SH-SY5Y (cell line): ENCODE data around the gene HNRNPAB.

Source experiments
- GATA2 ChIP-seq: IDR thresholded peaks from 2 replicates; pipeline ENCODE4 v1.6.1; 2011; ENCODE audit warnings: mild to moderate bottlenecking, low read depth, low read length
- GATA3 ChIP-seq: IDR thresholded peaks from 2 replicates; pipeline ENCODE4 v1.6.1; 2011; ENCODE audit warnings: low read depth, mild to moderate bottlenecking, low read length, moderate library complexity

HNRNPAB gene

DNA sequence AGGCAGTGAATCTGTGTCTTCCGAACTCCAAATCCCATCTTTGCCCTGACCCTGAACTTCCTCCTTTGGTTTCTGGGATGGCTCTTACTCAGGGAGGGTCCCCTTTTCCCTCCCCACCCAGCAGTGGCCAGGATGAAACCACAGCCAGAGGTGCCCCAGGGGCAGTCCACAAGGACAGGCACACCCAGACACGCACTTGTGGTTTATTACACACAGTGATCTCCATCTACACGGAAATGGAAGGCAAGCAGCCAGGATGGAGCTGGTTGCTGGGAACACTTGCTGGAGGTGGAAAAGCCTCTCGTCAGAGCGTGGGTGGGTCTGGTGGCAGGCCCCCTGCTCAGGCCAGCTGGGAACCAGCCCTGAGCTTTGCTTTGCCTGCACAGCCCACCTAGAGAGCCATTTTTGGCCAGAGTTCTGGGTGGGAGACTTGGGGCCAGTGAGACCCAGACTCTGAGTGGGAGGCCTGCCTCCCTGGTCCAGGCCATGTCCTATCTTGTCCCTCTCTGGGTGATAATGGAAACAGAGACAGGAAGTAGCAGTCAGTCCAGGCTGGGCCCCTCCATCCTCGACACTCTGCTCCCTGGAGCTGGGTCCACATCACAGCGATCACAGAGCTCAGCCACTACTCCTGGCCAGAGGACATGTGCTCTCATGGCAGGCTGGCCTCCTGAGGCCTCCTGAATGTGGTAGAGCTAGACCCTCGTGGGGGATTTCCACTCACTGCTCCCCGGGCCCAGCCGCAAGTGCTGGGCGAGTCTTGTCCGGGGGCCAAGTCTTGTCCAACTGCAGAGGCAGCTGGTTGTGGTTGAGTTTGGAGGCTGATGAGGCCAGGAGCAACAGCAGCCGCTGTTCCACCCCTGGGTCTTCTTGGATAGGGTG lies 33.3 kb downstream of the HNRNPAB start:
- no peak for TF ChIP-seq GATA3
- TF ChIP-seq GATA2 = no peak

DNA sequence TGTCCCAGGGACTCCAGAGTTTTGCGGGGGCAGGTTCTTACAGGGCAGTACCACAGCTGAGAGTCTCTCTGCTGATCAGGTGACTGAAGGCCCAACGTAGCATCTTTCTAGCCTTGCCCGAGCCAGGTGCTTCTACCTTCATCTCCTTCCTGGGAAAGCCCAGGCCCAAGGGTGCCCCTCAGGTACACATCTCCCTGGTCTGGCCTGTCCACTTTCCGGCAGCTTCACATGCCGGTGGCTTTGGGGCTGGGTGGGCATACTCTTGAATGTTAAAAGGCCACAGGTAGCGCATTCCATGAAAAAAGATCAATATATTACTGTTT lies 33.9 kb downstream of the HNRNPAB start:
- TF ChIP-seq GATA3 = no peak

DNA sequence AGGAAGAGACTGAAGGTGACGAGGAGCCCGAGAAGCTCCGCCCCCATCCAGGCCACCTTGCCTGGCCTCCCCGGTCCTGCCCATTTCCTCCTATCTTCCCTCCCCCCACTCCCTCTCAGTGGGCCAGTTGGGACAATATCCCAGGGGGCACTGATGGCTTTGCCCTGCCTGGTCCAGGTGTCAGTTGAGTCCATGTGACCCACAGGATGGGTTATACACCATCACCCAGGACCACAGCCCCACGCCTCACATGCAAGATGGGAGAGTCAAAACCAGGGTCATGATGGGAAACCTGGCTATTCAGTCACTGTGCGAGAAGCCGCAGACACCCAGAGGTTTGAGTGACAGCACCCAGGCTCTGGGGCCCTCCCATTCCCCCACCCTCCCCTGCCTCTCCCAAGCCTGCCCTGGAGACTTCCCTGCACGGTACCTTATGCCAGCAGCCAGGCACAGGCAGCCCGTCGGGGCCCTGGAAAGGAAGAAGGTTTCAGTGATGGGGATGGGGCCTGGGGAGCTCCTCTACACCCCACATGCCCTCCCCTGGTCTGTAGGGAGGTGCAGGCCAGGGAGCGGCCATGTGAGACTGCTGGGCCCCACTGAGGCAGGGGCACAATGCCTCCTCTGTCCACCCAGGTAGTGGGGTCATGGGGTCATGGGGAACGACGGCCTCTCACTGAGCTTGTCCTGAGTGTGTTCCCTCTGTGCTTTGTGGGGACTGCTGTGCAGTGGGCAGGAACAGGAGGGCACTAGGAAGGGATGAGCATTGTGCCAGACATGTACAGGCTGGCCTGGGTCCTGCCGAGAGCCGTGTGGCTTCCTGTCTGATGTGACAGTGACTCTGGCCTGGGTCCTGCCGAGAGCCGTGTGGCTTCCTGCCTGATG lies 34.6 kb downstream of the HNRNPAB start:
- TF ChIP-seq GATA3 (no peak), GATA2 (no peak)

DNA sequence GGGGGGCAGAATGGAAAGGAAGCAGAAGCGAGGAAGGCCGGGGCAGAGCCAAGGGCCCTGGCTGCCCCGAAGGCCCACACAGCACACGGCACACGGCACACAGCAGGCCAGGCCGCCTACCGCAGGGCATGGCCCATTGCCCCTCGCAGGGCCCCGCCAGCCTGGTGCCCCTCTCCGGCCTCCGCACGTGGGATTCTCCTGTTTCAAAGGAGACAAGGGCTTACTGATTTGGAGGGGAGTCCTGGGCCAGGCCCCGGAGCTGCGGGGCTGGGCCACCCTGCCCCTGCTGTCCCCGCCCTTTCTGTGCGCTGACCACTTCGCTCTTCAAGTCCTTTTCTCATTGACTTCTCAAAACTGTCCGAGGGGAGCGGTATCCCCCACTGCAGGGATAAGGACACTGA lies 36.0 kb downstream of the HNRNPAB start:
- TF ChIP-seq GATA3 (no peak), GATA2 (no peak)

DNA sequence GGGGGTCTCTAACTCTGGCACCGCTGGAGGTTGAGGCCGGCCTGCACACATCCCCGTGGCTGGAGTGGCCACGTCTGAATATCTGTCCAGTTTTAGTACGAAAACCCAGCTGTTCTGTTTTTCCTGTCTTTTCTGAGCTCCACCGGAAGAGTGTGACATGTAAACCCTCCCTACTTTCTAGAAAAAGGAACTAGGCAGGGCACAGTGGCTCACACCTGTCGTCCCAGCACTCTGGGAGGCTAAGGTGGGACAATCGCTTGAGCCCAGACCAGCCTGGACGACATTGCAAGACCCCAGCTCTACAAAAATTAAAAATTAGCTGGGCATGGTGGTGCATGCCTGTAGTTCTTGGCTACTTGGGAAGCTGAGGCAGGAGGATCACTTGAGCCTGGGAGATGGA lies 36.4 kb downstream of the HNRNPAB start:
- TF ChIP-seq GATA3 (no peak), GATA2 (no peak)

DNA sequence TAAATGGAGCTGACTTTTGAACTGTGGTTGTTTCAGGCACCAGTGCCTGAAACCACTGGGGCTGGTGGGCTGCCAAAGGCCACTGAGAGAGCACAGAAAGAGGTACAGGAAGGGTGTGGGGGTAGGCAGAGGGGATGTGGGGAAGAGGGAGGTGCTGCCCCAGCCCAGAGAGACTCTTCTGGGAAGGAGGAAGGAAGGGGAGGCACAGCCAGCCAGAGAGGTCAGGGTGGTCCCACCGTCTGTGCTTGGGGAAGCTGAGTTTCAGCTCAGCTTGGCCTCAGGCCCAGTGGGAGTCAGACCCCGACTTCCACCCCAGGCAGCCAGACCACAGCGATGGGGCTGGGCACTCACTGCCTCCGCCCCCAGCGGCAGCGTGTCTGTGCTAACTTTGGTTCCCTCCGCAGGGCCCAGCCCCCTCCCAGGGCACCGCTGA lies 36.9 kb downstream of the HNRNPAB start:
- TF ChIP-seq GATA3 (no peak), GATA2 (no peak)

DNA sequence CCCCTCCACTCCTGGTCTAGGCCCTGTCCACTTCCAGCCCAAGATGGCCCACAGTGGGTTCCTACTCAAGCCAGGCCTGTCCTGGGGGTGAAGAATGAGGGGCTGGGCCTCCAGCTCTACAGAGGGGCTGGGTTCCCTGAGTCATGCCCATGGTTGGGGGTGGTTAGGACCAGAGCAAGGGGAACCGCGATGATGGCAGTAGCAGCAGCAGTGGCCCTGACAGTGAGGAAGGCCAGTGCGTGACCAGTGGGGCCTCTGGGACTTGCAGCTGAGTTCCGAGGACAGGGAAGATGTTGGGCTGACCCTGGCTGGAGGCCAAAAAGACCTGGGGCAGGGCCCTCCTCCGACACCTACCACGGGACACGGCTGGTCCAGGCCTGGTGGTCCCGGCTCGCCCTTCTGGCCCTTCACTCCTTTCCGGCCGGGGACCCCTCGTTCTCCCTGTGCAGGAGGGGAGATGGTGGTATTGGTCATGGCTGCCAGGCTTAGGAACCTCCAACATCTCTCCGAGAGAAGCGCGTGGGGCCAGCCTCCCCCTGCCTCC lies 37.4 kb downstream of the HNRNPAB start:
- TF ChIP-seq GATA2 (no peak), GATA3 (no peak)

DNA sequence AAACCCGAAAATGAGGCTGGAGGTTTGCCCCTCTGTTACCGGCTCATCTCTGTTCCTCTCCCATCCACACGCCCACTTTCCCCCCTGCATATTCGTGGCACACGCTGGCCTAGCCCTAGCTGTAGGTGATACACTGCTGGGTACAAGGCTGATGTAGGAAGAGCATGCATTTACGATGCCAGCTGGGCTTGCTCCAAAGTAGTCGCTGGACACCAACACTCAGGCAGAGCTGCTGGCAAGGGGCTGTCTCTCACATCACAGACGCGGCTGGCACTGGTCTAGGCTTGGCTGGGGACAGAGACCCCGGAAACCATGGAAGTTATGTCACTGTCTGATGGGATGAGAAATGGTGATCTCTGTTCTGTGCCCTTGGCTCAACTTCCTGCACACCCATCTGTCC lies 38.1 kb downstream of the HNRNPAB start:
- TF ChIP-seq GATA2 (no peak), GATA3 (no peak)

DNA sequence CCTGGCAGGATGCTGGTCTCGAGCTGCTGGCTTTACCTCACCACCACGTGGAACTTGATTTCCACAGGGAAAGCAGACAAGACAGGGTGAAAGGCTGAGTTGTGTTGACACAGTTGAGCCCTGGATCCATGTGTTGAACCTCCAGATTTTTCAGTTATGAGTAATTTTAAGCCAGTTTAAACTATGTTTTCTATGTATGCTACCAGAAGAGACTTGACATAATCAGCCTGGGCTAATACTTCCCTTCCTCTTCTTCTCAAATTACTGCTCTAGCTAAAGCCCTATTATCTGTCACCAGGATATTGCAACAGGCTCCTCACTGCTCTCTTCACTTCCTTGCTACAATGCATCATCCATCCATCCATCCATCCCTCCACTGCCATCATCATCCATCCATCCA lies 40.2 kb downstream of the HNRNPAB start:
- TF ChIP-seq GATA2 = no peak
- no peak for TF ChIP-seq GATA3

DNA sequence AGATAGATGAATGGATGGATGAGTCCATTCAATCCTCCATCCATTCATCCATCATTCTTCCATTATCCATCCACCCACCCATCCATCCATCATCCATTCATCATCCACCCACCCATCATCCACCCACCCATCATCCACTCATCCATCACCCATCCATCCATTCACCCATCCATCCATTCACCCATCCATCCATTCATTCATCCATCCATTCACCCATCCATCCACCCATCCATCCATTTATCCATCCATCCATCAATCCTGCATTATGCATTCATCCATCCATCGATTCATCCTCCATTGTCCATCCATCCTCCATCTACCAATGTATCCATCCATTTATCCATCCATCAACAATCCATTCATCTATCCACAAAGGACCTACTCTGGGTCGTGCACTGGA lies 41.1 kb downstream of the HNRNPAB start:
- TF ChIP-seq GATA2 (no peak), GATA3 (no peak)

DNA sequence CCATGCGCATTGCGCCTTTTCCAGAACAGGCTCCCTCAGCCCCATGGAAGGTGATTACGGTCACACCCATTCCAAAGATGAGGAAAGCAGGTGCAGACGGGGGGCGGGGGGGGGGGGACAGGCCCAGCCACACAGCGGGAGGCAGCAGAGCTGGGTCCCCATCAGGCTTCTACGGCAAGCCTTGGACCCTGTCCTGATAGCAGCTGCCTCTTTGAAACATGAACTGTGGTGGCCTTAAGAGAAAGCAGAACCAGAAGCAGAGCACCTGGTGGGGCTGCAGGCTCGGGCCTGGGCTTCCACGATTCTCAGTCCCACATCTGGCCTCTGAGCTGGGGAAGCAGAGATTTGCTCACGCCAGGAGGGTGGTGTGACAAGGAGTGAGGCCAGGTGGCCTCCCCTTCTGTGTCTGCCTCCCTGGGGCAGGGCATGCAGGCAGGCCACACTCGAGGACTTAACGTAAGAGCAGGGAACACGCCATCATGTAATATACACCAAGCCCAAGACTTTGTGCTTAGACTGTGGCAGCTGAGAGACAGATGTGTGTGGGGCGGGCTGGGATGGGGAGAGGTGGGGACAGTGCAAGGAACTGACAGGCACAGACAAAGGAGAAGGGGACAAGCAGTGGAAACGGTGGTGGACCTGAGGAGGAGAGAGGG lies 42.4 kb downstream of the HNRNPAB start:
- no peak for TF ChIP-seq GATA2
- no peak for TF ChIP-seq GATA3

DNA sequence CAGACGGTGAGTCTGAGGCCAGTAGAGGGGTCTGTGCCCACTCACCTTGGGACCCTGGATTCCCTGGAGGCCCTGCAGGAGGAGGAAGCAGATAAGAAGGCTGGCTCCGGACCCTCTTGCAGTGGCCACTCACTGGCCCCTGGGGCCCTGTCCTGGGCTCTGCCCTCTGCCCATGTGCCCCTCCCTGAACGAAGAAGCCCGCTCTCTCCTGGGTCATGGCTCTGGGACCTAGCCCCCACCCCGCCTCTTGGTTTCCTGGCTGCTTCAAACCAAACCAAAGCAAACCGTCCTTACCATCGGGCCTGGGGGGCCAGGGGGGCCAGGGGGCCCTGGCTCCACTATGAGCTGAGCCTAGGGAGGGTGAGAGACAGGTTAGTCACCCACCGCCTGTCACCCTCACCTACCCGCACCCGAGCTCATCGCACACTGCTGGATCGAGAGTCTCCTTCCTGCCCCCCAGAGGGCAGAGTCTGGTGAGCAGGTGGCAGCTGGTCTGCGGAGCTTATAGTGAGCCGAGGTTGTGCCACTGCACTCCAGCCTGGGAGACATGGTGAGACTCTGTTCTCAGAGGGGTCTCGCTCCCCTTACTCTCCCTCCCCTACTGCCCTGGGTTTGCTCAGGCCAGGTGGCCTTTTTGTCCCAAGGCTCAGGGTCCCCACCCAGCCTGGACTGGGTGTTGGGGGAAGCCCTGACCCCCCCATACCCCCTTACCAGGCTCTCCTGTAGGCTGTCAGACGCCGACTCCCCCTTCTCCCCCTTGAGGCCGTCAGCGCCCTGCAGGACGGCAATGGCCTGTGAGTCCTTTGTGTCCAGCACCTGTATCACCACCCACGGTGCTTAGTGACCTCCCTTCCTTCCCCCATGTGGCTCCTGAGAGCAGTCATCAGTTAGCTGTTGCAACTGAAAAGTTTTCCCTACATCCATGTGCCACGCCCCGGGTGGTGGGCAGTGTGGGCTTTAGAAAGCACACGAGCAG lies 43.4 kb downstream of the HNRNPAB start:
- no peak for TF ChIP-seq GATA3
- no peak for TF ChIP-seq GATA2

DNA sequence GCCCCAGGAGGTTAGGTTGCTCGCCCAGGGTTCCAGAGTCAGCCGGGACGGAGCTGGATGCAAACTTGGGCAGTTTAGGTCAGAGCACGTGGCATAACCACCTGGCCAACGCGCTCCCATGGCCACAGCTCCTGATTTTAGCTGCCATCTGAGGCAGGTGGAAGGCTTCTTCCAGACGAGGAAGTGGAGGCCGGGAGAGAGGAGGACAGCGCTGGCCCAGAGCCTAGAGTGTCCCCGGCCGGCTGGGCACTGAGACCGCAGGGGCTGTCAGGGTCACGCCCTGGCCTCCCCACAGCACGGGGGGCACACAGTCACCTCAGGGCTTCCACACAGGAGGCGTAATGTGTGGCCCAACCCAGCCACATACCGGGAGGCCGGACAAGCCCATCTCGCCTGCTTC lies 44.4 kb downstream of the HNRNPAB start:
- no peak for TF ChIP-seq GATA3
- no peak for TF ChIP-seq GATA2
